ENCODE measurements around the gene EREG.

DNA sequence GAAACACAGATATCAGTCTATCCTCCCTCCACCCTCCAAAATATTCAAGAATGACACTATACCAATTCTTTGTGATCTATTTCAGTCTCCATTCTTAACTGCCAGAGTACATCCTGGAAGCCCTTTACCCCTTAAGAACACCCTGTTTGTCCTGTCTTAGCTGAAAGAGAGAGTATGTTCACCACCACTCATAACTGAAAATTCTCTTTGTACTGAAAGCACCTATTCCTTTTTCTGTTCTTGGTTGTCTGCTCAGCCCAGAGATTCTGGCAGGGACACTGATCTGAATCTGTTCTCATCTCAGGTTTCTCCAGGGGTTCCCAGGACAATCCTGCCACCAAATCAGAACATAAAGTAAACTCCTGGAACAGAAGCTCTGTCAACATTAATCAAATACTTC is 25.4 kb upstream of the EREG start:
- TF ChIP-seq, protein P1, sequence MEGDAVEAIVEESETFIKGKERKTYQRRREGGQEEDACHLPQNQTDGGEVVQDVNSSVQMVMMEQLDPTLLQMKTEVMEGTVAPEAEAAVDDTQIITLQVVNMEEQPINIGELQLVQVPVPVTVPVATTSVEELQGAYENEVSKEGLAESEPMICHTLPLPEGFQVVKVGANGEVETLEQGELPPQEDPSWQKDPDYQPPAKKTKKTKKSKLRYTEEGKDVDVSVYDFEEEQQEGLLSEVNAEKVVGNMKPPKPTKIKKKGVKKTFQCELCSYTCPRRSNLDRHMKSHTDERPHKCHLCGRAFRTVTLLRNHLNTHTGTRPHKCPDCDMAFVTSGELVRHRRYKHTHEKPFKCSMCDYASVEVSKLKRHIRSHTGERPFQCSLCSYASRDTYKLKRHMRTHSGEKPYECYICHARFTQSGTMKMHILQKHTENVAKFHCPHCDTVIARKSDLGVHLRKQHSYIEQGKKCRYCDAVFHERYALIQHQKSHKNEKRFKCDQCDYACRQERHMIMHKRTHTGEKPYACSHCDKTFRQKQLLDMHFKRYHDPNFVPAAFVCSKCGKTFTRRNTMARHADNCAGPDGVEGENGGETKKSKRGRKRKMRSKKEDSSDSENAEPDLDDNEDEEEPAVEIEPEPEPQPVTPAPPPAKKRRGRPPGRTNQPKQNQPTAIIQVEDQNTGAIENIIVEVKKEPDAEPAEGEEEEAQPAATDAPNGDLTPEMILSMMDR (conservative IDR thresholded peaks at IDR 0.05; ENCODE audit: low read length), result no peak
- no peak for TF ChIP-seq EZH2phosphoT487 (IDR thresholded peaks at IDR 0.05; ENCODE audit: borderline replicate concordance, low read depth, low read length)
